K562 (cell line): ENCODE results near the gene FGFBP3. TPM values are rescaled to one million over a fixed set of nuclear protein-coding genes. Genes with fewer than 3 reads are reported as not detected.

Source experiments
- ATAC-seq: fragments of 200-7000 bp; cut with Tn5 transposase; 3 replicates; pipeline ENCODE4 v1.9.1; 2020; ENCODE audit warnings: moderate library complexity
- BruUV-seq: library from RNA; stranded (reverse); fragments of 400-500 nt; replicated peaks from 2 replicates; lab custom pipeline; 2021; lab: Mats Ljungman, UMichigan
- CTCF ChIA-PET: fragments of 300-600 bp; formaldehyde crosslinking; extraction: SDS; loops from one replicate; lab custom pipeline; 2021; ENCODE audit warnings: low intra/inter-chr PET ratio; lab: Yijun Ruan, JAX
- POLR2A ChIA-PET: fragments of 300-600, 350-650 bp; sonication (Branson Sonifier 250); formaldehyde crosslinking; extraction: SDS; loops from one replicate; lab custom pipeline; 2021; ENCODE audit warnings: antibody characterized with exemption, inconsistent platforms; lab: Yijun Ruan, JAX
- DNase-seq, 4 experiments: peaks; one replicate each; pipeline versions ENCODE4 v3.0.0 to v3.0.0-alpha.2; 2011 to 2018; ENCODE audit warnings: low spot score in 3 of 4, mixed read lengths in 3 of 4; ENCODE audit errors: extremely low read depth in 1 of 4
- FAIRE-seq: peaks from 2 replicates; lab custom pipeline; 2011; peaks lifted over from hg19 to GRCh38; lab: Jason Lieb, UNC
- H2AFZ ChIP-seq: 2 replicates; pipeline ENCODE4 v1.6.0; 2011; ENCODE audit warnings: low read depth, low read length, control low read depth, inconsistent platforms
- H3K27ac ChIP-seq: fragments of 200-600 bp; 3 replicates; pipeline ENCODE4 v1.8.0; 2011; ENCODE audit warnings: low read depth, mild to moderate bottlenecking, control low read depth, inconsistent platforms, low read length, moderate library complexity, mixed read lengths; ENCODE audit errors: extremely low read depth
- H3K27me3 ChIP-seq, 2 experiments: fragments of 300-600 bp in 1 of 2; 2 replicates in 1 of 2; 3 replicates in 1 of 2; pipeline versions ENCODE4 v1.6.0 to v1.8.0; 2011; ENCODE audit warnings: inconsistent platforms in 2 of 2, low read length in 2 of 2, mild to moderate bottlenecking in 1 of 2, mixed read lengths in 1 of 2, moderate library complexity in 1 of 2; ENCODE audit not compliant: control insufficient read depth in 2 of 2, insufficient read depth in 2 of 2
- H3K36me3 ChIP-seq: fragments of 300-600 bp; 3 replicates; pipeline ENCODE4 v1.8.0; 2011; ENCODE audit warnings: mild to moderate bottlenecking, low read length, inconsistent platforms; ENCODE audit not compliant: control insufficient read depth, insufficient read depth
- H3K4me1 ChIP-seq, 2 experiments: fragments of 200-600 bp in 1 of 2; replicated peaks in 1 of 2; 2 replicates in 1 of 2; 3 replicates in 1 of 2; pipeline versions ENCODE4 v1.5.1 to v1.8.0; 2011; ENCODE audit warnings: inconsistent platforms in 2 of 2, low read length in 2 of 2, mild to moderate bottlenecking in 1 of 2, mixed read lengths in 1 of 2, moderate library complexity in 1 of 2; ENCODE audit not compliant: control insufficient read depth in 2 of 2, insufficient read depth in 2 of 2
- H3K4me2 ChIP-seq: 2 replicates; pipeline ENCODE4 v1.6.1; 2011; ENCODE audit warnings: low read length, control low read depth, inconsistent platforms, mixed read lengths; ENCODE audit not compliant: insufficient read depth
- H3K4me3 ChIP-seq: fragments of 200-600 bp; sonication (generic), shearing (Covaris generic); 2 replicates; pipeline ENCODE4 v1.5.1; 2016; ENCODE audit warnings: control low read depth, inconsistent platforms
- H3K79me2 ChIP-seq: fragments of 200-600 bp; 3 replicates; pipeline ENCODE4 v1.8.0; 2011; ENCODE audit warnings: low read length, inconsistent platforms; ENCODE audit not compliant: control insufficient read depth, insufficient read depth
- H3K9ac ChIP-seq, 2 experiments: 2 replicates each; pipeline versions ENCODE4 v1.6.0 to v1.6.1; 2011; ENCODE audit warnings: low read depth in 2 of 2, low read length in 2 of 2, control low read depth in 1 of 2, inconsistent platforms in 1 of 2, mild to moderate bottlenecking in 1 of 2, mixed read lengths in 1 of 2; ENCODE audit not compliant: insufficient read depth in 1 of 2
- H3K9me1 ChIP-seq: one replicate; pipeline ENCODE4 v1.6.0; 2011; ENCODE audit warnings: inconsistent platforms, mild to moderate bottlenecking, low read length, moderate library complexity; ENCODE audit not compliant: control insufficient read depth, insufficient read depth
- H3K9me3 ChIP-seq: replicated peaks from 2 replicates; pipeline ENCODE4 v1.5.1; 2011; ENCODE audit warnings: low read depth, low read length, inconsistent platforms; ENCODE audit not compliant: control insufficient read depth, insufficient read depth
- H4K20me1 ChIP-seq: replicated peaks from 2 replicates; pipeline ENCODE4 v1.6.1; 2011; ENCODE audit warnings: low read length, inconsistent platforms, mixed read lengths; ENCODE audit not compliant: control insufficient read depth, insufficient read depth
- ATF6 ChIP-seq: sonication (generic); formaldehyde crosslinking; IDR thresholded peaks from 2 replicates; pipeline ENCODE4 v1.4.0; 2020; ENCODE audit warnings: mild to moderate bottlenecking, missing genetic modification reagents
- DMBX1 ChIP-seq: fragments of 250-450 bp; sonication (Bioruptor Pico); IDR thresholded peaks from 2 replicates; pipeline ENCODE4 v1.8.0; 2022; ENCODE audit warnings: inconsistent platforms, mild to moderate bottlenecking, moderate library complexity, borderline replicate concordance
- FOXA3 ChIP-seq, 2 experiments: fragments of 450-650 bp in 1 of 2; sonication (generic) in 1 of 2; formaldehyde crosslinking; IDR thresholded peaks in 1 of 2; conservative IDR thresholded peaks in 1 of 2; 2 replicates each; pipeline versions ENCODE4 v1.4.0 to v1.8.0; 2020 to 2022; ENCODE audit warnings: mild to moderate bottlenecking in 2 of 2, missing genetic modification reagents in 1 of 2
- FOXP1 ChIP-seq: sonication (generic); formaldehyde crosslinking; IDR thresholded peaks from 2 replicates; pipeline ENCODE4 v1.8.0; 2022; ENCODE audit warnings: mild to moderate bottlenecking, missing genetic modification reagents
- NFE2L1 ChIP-seq: fragments of 450-650 bp; IDR thresholded peaks from 2 replicates; pipeline ENCODE4 v1.6.1; 2016; ENCODE audit warnings: missing genetic modification characterization, low read depth, mild to moderate bottlenecking, missing compliant biosample characterization, moderate library complexity, borderline replicate concordance
- PATZ1 ChIP-seq: fragments of 250-450 bp; sonication (Bioruptor Pico); IDR thresholded peaks from 2 replicates; pipeline ENCODE4 v1.5.0; 2020; ENCODE audit warnings: mild to moderate bottlenecking, borderline replicate concordance
- PHB2 ChIP-seq: fragments of 450-650 bp; IDR thresholded peaks from 2 replicates; pipeline ENCODE4 v1.6.1; 2017; ENCODE audit warnings: low read depth
- PPARD ChIP-seq: fragments of 250-450 bp; sonication (Bioruptor Pico); IDR thresholded peaks from 2 replicates; pipeline ENCODE4 v1.8.0; 2022; ENCODE audit warnings: inconsistent platforms, mild to moderate bottlenecking, moderate library complexity
- ZKSCAN8 ChIP-seq: fragments of 200-800 bp; sonication (Bioruptor generic); IDR thresholded peaks from 2 replicates; pipeline ENCODE4 v1.6.1; 2016; ENCODE audit warnings: missing genetic modification characterization, missing compliant biosample characterization
- ZNF23 ChIP-seq: fragments of 250-450 bp; sonication (Bioruptor Pico); IDR thresholded peaks from 2 replicates; pipeline ENCODE4 v1.4.0; 2020; ENCODE audit warnings: mild to moderate bottlenecking
- ZNF77 ChIP-seq: fragments of 250-450 bp; sonication (Bioruptor Pico); IDR thresholded peaks from 2 replicates; pipeline ENCODE4 v1.5.0; 2020
- WGBS: fragments of 100-300 bp; shearing (Covaris generic); methylation state at CpG from one replicate; pipeline ENCODE4 v1.1.6; 2016; ENCODE audit warnings: low coverage, mixed read lengths; ENCODE audit not compliant: insufficient coverage; ENCODE audit errors: missing lambda C conversion rate; 5-methylcytosine and 5-hydroxymethylcytosine counted together
- in situ Hi-C: fragments of 300-500 bp; cut with MboI; formaldehyde crosslinking; loops from 4 replicates; pipeline ENCODE4 v1.15.0; 2018; ENCODE audit warnings: inconsistent platforms, mixed read lengths
- intact Hi-C: fragments of 100-400 bp; cut with micrococcal nuclease; formaldehyde crosslinking; loops from 2 replicates; pipeline ENCODE4 v1.14.2; 2022
- polyA plus RNA-seq, 8 experiments: library from polyadenylated mRNA; depleted of rRNA in 4 of 8; stranded (reverse) in 5 of 8; unstranded in 3 of 8; fragments of >200 nt; fragmentation: Nextera tagmentation in 2 of 8; fragmentation: Illumina TruSeq in 1 of 8; extraction: Ambion mirVana in 2 of 8; extraction: Trizol in 1 of 8; gene quantifications; 2 replicates each; pipeline versions ENCODE4 v1.2.1 to v1.2.3, GENCODE V29; 2011 to 2014; ENCODE audit warnings: inconsistent platforms in 1 of 8, missing spikeins in 1 of 8
- total RNA-seq, 7 experiments: library from RNA; depleted of rRNA in 6 of 7; stranded (reverse); fragments of >200 nt in 6 of 7; fragmentation: Illumina TruSeq in 2 of 7; extraction: Trizol in 2 of 7; gene quantifications; 2 replicates each; pipeline versions ENCODE4 v1.2.1 to v1.2.3, GENCODE V29; 2011 to 2021; ENCODE audit warnings: low replicate concordance in 1 of 7

Gene FGFBP3
- total and polyA plus RNA-seq, 9 of the 15 experiments (the other 6 are each of a cell fraction or from before 2014, with no cell fraction given), result 0.58 to 3.0 (median 1.5) TPM

- Histone ChIP-seq H3K9ac (no peak overlapping the region), H3K27ac (no peak overlapping the region), H4K20me1 (no peaks in the 10 kb centered on the region), H2AFZ (no peak overlapping the region), H3K79me2 (no peaks in the 10 kb centered on the region), H3K36me3 (peaks cover 44% of the 10 kb centered on the region), H3K4me3 (no peak overlapping the region), H3K27me3 (no peaks in the 10 kb centered on the region), H3K4me2 (no peak overlapping the region), H3K4me1 (no peaks in the 10 kb centered on the region), H3K9me1 (no peaks in the 10 kb centered on the region), H3K9me3 (no peaks in the 10 kb centered on the region)
- ChIA-PET POLR2A (no interaction called here), CTCF (no interaction called here)
- DNase-seq, result no peak
- ATAC-seq, result no peak
- intact Hi-C loops, result loop anchor here (5.0 kb wide), 1 partner anchor 42 kb away; the partner anchor contains the start of gene FGFBP3
- TF ChIP-seq PPARD (CRISPR knock-in tag), result no peak
- no peak for TF ChIP-seq ATF6
- no peak for TF ChIP-seq NFE2L1 (tag)
- no peak for TF ChIP-seq FOXA3 (CRISPR knock-in tag; conservative IDR thresholded peaks at IDR 0.05 in 1 of 2, IDR thresholded peaks at IDR 0.05 in 1 of 2)
- no peak for TF ChIP-seq DMBX1 (CRISPR knock-in tag)
- TF ChIP-seq ZNF23 (CRISPR knock-in tag), result no peak
- TF ChIP-seq ZKSCAN8 (CRISPR knock-in tag), result no peak
- no peak for TF ChIP-seq PHB2
- no peak for TF ChIP-seq ZNF77
- no peak for TF ChIP-seq PATZ1
- no peak for TF ChIP-seq FOXP1 (CRISPR knock-in tag)
- no peak for FAIRE-seq
- in situ Hi-C loops, result no loop called here
- BruUV-seq, result no TSS peak
- WGBS, result 94% methylated on average over 2 of the region's 2 CpGs
Observed at GRCh38 chr10:91865562-91866081, 43.7 kb downstream of the FGFBP3 start.
